Epithelial cell of proximal tubule (primary cell): ENCODE measurements around the gene SDK2. TPM values are rescaled to one million over a fixed set of nuclear protein-coding genes. Genes with fewer than 3 reads are reported as not detected.

Experiments used
- DNase-seq: peaks from one replicate; pipeline ENCODE4 v3.0.0-alpha.2; 2011; ENCODE audit warnings: low read depth
- H3K4me3 ChIP-seq: 2 replicates; pipeline ENCODE4 v1.5.1; 2011; ENCODE audit warnings: low read depth, mild to moderate bottlenecking, low read length
- total RNA-seq: library from RNA; depleted of rRNA; stranded (reverse); fragments of >200 nt; gene quantifications from 2 replicates; pipeline ENCODE4 v1.2.3, GENCODE V29; 2015
- TF ChIP-seq, protein P1 (sequence below): conservative IDR thresholded peaks from 2 replicates; pipeline ENCODE4 v1.5.1; 2012; ENCODE audit warnings: low read depth, mild to moderate bottlenecking, low read length

Gene SDK2
- total RNA-seq, 1 donor from 2014 or later: 0.12 TPM

DNA sequence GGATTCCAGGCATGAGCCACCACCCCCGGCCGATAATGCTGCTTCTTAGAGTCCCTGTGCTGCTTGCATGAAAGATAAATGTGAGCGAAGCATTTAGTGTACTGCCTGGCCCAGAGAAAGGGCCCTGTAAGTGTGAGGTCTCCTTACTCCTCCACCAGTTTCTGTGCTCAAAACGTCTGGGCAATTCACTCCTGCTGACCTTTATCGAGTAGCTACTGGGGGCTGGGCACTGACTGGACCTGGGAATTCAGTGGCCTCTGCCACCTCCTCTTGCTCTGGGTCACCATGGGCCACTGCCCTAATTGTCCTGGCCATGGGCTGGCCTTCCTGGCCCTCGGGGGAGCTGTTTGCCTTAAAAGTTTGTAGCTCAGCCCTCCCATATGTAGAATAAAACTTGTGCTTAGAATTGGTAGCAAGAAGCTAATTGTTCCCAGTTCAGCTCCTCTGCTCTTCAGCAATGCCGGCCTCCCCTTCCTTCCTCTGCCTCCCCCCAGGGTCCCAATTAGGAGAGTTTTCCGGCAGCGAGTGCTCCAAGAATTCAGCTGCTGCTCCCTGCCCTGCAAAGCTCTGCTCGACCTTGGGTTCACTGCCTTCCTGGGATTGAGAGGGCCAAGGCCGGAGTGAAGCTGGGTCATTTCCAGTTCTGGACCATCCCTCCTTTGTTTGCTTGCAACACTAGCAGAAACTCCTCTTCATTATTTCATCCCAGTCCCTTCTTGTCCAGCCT lies 233.5 kb downstream of the SDK2 start:
- TF ChIP-seq, protein P1, sequence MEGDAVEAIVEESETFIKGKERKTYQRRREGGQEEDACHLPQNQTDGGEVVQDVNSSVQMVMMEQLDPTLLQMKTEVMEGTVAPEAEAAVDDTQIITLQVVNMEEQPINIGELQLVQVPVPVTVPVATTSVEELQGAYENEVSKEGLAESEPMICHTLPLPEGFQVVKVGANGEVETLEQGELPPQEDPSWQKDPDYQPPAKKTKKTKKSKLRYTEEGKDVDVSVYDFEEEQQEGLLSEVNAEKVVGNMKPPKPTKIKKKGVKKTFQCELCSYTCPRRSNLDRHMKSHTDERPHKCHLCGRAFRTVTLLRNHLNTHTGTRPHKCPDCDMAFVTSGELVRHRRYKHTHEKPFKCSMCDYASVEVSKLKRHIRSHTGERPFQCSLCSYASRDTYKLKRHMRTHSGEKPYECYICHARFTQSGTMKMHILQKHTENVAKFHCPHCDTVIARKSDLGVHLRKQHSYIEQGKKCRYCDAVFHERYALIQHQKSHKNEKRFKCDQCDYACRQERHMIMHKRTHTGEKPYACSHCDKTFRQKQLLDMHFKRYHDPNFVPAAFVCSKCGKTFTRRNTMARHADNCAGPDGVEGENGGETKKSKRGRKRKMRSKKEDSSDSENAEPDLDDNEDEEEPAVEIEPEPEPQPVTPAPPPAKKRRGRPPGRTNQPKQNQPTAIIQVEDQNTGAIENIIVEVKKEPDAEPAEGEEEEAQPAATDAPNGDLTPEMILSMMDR: no peak
- DNase-seq: no peak
- no peak overlapping the region for H3K4me3 ChIP-seq

DNA sequence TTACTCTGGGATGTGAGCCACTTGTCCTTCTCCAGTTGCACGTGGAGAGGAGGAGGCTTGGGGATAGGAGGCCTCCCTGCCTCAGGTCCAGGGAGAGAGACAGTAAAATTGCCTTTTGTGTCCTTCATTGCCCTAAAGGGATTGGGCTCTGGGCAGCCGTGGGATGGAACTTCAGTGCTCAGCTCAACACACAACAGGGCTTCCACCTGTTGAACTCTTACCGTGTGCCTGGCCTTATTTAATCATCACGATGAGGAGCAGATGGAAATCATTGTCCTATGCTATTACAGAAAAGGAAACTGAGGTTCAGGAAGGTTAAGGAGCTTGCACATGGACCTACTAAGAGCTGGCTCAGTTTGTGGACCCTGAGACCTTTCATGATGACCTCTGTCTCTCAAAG lies 240.0 kb downstream of the SDK2 start:
- DNase-seq: no peak
- no peak overlapping the region for H3K4me3 ChIP-seq
- TF ChIP-seq, protein P1: no peak

DNA sequence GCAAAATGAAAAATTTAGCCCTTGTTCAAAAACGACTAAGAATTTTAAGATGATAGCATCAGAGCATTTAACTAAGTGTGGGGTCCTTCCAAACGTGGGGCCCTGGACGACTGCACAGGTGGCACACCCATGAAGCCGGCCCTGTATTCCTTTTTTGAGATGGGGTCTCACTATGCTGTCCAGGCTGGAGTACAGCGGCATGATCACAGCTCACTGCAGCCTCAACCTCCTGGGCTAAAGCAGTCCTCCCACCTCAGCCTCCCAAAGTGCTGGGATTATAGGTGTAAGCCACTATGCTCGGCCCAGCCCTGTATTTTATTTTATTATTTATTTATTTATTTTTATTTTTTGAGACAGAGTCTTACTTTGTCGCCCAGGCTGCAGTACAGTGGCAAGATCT lies 241.8 kb downstream of the SDK2 start:
- TF ChIP-seq, protein P1: no peak

DNA sequence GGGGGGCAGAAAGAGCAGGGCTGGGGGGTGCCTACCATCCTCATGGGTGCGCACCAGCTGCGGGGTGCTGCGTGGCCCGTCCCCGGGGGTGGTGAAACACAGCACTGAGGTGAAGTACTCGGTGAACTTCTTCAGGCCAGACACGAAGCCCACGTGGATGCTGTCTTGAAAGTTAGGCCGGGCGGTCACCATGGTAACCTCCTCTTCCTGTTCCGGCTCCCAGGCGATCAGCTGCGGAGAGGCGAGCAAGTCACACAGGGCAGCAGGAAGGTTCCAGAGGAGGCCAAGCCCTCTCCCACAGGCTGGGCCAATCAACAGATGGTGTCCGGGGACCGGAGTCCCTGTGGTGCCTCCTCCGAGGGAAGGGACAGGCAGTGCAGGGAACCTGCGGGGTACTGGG lies 242.3 kb downstream of the SDK2 start:
- TF ChIP-seq, protein P1: no peak
- DNase-seq: no peak
- no peak overlapping the region for H3K4me3 ChIP-seq

More for the DNA sequence above, 241.8 kb downstream of the SDK2 start:
- DNase-seq: no peak
- H3K4me3 ChIP-seq: no peak overlapping the region

DNA sequence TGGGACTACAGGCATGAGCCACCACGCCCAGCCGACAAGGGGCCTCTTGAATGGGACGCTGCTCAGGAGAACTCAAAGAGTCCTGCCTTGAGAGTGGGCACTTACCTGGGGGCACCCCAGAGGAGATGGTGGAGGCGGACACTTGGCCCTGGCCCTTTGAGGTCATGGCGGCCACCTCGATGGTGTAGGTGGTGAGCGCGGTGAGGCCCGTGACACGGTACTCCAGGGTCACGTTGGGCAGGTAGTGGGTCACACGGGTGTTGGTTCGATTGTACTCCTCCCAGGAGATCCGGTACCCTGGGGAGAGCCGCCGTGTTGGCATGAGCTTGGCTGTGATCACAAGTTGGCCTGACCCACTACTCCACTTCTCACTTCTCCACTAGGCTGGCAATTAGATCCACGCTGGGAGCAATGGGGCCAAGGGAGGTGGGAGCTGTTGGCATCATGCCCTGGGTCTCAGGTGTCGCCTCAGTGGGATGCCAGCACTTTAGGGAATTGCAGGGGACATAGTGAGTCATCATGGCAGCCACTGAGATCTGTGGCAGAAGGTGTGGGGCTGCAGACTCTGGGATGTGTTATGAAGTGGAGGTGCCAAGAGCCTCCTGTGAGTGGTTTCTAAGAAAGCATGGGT lies 243.2 kb downstream of the SDK2 start:
- no peak for DNase-seq
- TF ChIP-seq, protein P1: no peak
- no peak overlapping the region for H3K4me3 ChIP-seq

DNA sequence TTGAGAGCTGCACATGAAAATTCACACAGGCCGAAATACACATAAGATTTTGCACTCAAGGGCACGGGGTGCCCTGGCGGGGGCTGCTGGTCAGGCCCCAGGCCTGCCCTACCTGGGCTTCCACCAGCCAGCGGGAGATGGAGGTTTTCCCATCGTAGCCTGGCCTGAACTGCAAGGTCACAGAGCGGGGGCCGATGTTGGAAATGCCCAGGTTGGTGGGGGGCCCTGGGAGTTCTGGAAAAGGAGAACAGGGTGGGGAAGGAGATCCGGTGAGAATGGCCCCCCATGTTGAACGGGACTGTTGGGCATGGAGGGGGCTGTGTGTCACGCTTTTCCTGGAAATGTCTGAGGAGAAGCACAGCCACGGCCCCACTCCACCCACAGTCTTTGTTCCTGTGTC lies 245.2 kb downstream of the SDK2 start:
- no peak for DNase-seq
- TF ChIP-seq, protein P1: no peak
- no peak overlapping the region for H3K4me3 ChIP-seq

DNA sequence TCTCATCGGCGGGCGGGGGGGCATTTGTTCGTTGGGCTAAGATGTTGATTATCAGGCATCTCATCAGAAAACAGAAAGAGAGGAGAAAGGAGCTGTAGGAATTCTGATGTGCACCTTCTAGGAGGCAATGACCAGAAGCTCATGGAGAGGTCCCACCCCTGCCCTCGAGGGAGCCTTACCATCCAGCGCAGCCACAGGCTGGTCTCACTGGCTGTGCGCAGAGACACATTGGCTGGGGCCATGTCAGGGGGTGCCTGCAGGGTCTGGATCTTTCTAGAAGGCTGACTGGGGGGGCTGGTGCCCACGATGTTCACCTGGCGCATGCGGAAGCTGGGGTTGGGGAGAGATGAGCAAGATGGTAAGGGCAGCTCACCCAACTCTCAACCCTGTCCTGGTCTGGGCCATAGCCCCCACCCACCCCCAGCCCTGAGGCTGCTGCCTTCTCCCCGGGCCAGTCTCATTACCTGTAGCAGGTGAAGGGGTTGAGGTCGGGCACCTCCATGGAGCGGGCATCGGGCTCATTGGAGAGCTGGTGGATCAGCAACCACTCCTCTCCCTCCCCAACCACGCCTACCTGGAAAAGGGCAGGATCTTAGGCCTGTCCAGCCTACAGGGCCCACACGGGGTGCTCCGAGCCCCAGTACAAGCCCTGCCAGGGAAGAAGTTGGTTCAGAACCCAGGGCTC lies 246.2 kb downstream of the SDK2 start:
- TF ChIP-seq, protein P1: no peak
- H3K4me3 ChIP-seq: no peak overlapping the region
- DNase-seq: no peak
